Renal cortex interstitium (tissue), 11 donors: ENCODE measurements around the gene BHLHE40. TPM values are rescaled to one million over a fixed set of nuclear protein-coding genes. Genes with fewer than 3 reads are reported as not detected.

Source experiments
- DNase-seq, 11 donors: peaks; one replicate each; pipeline ENCODE4 v3.0.0-alpha.2; 2013; ENCODE audit warnings: low read depth in 9 of 11, low spot score in 4 of 11; ENCODE audit errors: extremely low read depth in 1 of 11
- polyA plus RNA-seq, 3 donors: library from polyadenylated mRNA; unstranded; fragments of 120-200 nt; gene quantifications; one replicate each; pipeline ENCODE4 v1.2.1, GENCODE V29; 2013; ENCODE audit not compliant: insufficient read length in 3 of 3

BHLHE40 gene
- polyA plus RNA-seq, 3 donors: 22.7 to 45.8 (median 25.8) TPM

GRCh38 chr3:5009506-5010109, 30.4 kb downstream of the BHLHE40 start:
- no peak for DNase-seq

- DNase-seq: no peak
Measured at GRCh38 chr3:5010140-5010539, 30.9 kb downstream of the BHLHE40 start.

GRCh38 chr3:5010706-5011554, 31.7 kb downstream of the BHLHE40 start:
- DNase-seq: no peak

DNA sequence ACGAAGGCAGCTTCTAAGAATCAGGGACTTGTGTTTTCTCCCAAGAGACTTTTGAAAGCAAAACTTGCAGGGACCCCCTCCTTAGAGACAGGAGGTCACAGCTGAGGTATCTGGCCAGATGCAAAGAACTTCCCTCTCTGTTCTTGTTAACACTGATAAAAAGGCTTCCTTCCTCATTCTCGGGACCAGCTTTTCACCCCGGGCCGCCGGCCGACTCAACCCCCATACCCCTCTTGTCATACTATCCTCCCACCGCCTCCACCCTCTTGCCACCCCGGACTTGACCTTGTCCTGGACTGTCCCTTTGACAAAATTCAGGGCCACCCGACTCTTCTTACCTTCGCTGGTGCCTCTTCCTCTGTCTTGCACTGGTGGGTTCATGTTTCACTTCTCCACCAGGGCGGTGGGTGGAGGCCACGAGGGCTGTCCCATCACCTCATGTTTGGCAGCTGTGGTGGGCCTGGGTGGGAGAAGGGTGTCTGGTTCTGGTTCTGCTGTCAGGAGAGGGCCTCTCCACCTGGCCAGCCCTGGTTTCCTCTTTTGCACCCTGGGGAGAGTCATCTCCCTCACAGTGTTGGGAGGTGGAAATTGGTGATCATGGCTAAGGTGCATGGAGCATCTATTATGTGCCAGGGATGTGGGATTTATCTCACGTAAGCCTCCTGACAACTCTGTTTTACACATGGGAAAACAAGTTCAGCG, 32.5 kb downstream of the BHLHE40 start:
- no peak for DNase-seq

- DNase-seq: no peak
Measured at GRCh38 chr3:5012367-5012766, 33.1 kb downstream of the BHLHE40 start.

GRCh38 chr3:5013021-5013906, 34.0 kb downstream of the BHLHE40 start:
- DNase-seq: no peak

DNA sequence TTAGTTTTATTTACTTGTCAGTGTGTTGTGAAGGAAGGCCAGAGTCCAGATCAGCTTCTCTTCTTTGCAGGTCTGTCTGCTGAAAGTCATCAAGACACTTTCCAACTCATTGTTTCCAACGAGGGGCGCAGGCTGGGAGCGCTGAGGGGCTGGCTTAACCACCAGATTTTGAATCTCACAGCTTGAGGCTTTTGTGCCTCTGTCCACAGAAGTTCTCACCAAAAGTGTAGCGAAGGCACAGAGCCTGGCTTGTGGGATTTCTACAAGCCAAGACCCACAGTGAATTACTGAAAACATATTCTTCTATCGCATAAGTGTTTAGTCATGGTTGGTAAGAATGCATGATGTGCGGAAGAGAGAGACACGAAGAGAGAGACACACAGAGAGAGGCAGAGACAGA, 35.2 kb downstream of the BHLHE40 start:
- DNase-seq: no peak

- no peak for DNase-seq
Measured at GRCh38 chr3:5015056-5015455, 35.8 kb downstream of the BHLHE40 start.

DNA sequence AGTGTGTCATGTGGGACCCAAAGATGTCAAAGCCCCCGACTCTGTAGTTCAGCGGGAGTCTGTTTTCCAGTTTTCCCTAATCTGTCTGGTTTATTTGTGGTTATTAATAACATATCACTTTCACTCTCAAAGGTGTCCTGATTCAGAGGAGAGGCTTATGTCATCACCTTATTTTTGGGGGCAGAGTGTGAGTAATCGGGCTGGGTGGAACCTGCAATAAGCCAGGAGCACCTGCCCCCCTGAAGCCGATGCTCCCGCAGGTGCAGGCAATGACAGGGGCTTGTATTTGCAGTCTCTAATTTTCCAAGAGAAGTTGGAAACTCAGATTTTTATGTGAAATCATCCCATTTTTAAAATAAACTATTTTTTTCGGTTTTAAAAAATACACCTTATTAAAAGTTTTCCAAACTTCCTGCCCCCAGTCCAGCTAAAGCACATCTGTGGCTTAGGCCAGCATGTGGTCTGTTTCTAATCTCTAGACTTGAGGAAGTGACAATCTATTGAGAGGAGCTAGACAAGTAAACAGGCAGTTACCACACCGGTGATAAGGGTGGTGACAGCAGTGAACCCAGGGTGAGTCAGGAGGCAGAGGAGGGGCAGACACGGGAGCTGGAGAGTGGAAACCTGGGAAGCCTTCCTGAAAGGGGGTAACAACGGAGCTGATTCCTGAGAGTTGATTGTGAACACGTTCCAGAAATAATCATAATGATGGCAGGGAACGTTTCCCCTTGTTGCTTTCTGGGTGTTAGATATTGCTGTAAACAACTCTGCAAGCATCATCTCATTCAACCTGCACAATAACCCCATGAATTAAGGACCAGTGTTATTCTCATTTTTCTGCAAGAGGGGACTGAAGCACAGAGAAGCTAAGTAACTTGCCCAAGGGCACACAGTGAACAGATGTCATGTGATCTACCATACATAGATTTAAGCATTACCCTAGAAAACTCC, 37.2 kb downstream of the BHLHE40 start:
- DNase-seq: no peak

GRCh38 chr3:5017925-5018531, 38.8 kb downstream of the BHLHE40 start:
- DNase-seq: no peak

- DNase-seq: no peak
Measured at GRCh38 chr3:5019411-5020241, 40.4 kb downstream of the BHLHE40 start.

- no peak for DNase-seq
Measured at GRCh38 chr3:5020242-5020722, 41.0 kb downstream of the BHLHE40 start.

GRCh38 chr3:5021116-5022092, 42.2 kb downstream of the BHLHE40 start:
- DNase-seq: no peak

- DNase-seq: no peak
Measured at GRCh38 chr3:5022187-5022965, 43.1 kb downstream of the BHLHE40 start.
